IMR-90 (cell line): ENCODE data around the gene RNPEP.

Source experiments
- BHLHE40 ChIP-seq: fragments of 150-350 bp; IDR thresholded peaks from 2 replicates; pipeline ENCODE4 v1.6.1; 2016; ENCODE audit warnings: mild to moderate bottlenecking, low read depth, low read length
- CEBPB ChIP-seq: IDR thresholded peaks from 2 replicates; pipeline ENCODE4 v1.6.1; 2012; ENCODE audit warnings: low read depth, low read length, improper control_type of control experiment
- CHD1 ChIP-seq: IDR thresholded peaks from 2 replicates; pipeline ENCODE4 v1.6.1; 2012; ENCODE audit warnings: low read depth, low read length, improper control_type of control experiment
- CTCF ChIP-seq: conservative IDR thresholded peaks from 2 replicates; pipeline ENCODE4 v1.5.1; 2012; ENCODE audit warnings: mild to moderate bottlenecking, low read depth, low read length, improper control_type of control experiment
- ELK1 ChIP-seq: fragments of 150-350 bp; IDR thresholded peaks from 2 replicates; pipeline ENCODE4 v1.6.1; 2016; ENCODE audit warnings: low read depth, mild to moderate bottlenecking, low read length, moderate library complexity, borderline replicate concordance
- FOS ChIP-seq: fragments of 150-350 bp; IDR thresholded peaks from 2 replicates; pipeline ENCODE4 v1.6.1; 2016; ENCODE audit warnings: low read depth, low read length
- MAZ ChIP-seq: IDR thresholded peaks from 2 replicates; pipeline ENCODE4 v1.6.1; 2012; ENCODE audit warnings: low read depth, mild to moderate bottlenecking, low read length, improper control_type of control experiment, moderate library complexity, borderline replicate concordance
- MXI1 ChIP-seq: IDR thresholded peaks from 2 replicates; pipeline ENCODE4 v1.6.1; 2012; ENCODE audit warnings: low read depth, mild to moderate bottlenecking, low read length, moderate library complexity, borderline replicate concordance
- POLR2A ChIP-seq: IDR thresholded peaks from 2 replicates; pipeline ENCODE4 v1.6.1; 2012; ENCODE audit warnings: mild to moderate bottlenecking, low read depth, low read length
- RAD21 ChIP-seq: IDR thresholded peaks from 2 replicates; pipeline ENCODE4 v1.6.1; 2012; ENCODE audit warnings: low read length, improper control_type of control experiment
- RCOR1 ChIP-seq: IDR thresholded peaks from 2 replicates; pipeline ENCODE4 v1.6.1; 2012; ENCODE audit warnings: mild to moderate bottlenecking, low read length, improper control_type of control experiment; ENCODE audit not compliant: insufficient replicate concordance
- SMC3 ChIP-seq: fragments of 150-350 bp; IDR thresholded peaks from 2 replicates; pipeline ENCODE4 v1.6.1; 2016; ENCODE audit warnings: low read depth, mild to moderate bottlenecking, antibody characterized with exemption, low read length, moderate library complexity
- USF2 ChIP-seq: fragments of 150-350 bp; IDR thresholded peaks from 2 replicates; pipeline ENCODE4 v1.6.1; 2017; ENCODE audit warnings: mild to moderate bottlenecking, antibody characterized with exemption, low read length, low read depth

- TF ChIP-seq CTCF, result no peak
- no peak for TF ChIP-seq POLR2A
- TF ChIP-seq BHLHE40, result no peak
- no peak for TF ChIP-seq FOS
- TF ChIP-seq RAD21, result no peak
- no peak for TF ChIP-seq CEBPB
- no peak for TF ChIP-seq CHD1
- TF ChIP-seq MXI1, result no peak
- no peak for TF ChIP-seq MAZ
- no peak for TF ChIP-seq ELK1
- no peak for TF ChIP-seq USF2
- no peak for TF ChIP-seq RCOR1
- TF ChIP-seq SMC3, result no peak
Observed at GRCh38 chr1:202047977-202048376, 65.5 kb downstream of the RNPEP start.
